HuH-7.5 (cell line): ENCODE results near the gene SELENOS.
A peak's percentile ranks its signal among the peaks of the same experiment; 100 is the strongest.

ENCODE experiments used
- DNase-seq: peaks from one replicate; pipeline ENCODE4 v3.0.0; 2011; ENCODE audit warnings: low spot score

Gene SELENOS

GRCh38 chr15:101250873-101251829 is 26.1 kb downstream of the SELENOS start:
- DNase-seq: peak; percentile 67

GRCh38 chr15:101250341-101250831 is 26.9 kb downstream of the SELENOS start:
- DNase-seq: no peak

- no peak for DNase-seq
These were observed 29.0 kb downstream of the SELENOS start for GRCh38 chr15:101248274-101248673.

GRCh38 chr15:101246824-101247745 is 30.2 kb downstream of the SELENOS start:
- no peak for DNase-seq

GRCh38 chr15:101246391-101246790 is 30.9 kb downstream of the SELENOS start:
- DNase-seq: no peak

- DNase-seq: no peak
These were observed 32.2 kb downstream of the SELENOS start for GRCh38 chr15:101244889-101245668.

GRCh38 chr15:101244036-101244781 is 33.1 kb downstream of the SELENOS start:
- DNase-seq: no peak

GRCh38 chr15:101243420-101243819 is 33.9 kb downstream of the SELENOS start:
- no peak for DNase-seq

- no peak for DNase-seq
These were observed 34.3 kb downstream of the SELENOS start for GRCh38 chr15:101242999-101243336.

GRCh38 chr15:101242160-101242998 is 34.9 kb downstream of the SELENOS start:
- no peak for DNase-seq

GRCh38 chr15:101240358-101240757 is 36.9 kb downstream of the SELENOS start:
- DNase-seq: no peak

GRCh38 chr15:101239724-101240136 is 37.6 kb downstream of the SELENOS start:
- DNase-seq: no peak

GRCh38 chr15:101237251-101237650 is 40.0 kb downstream of the SELENOS start:
- no peak for DNase-seq

GRCh38 chr15:101233651-101234280 is 43.5 kb downstream of the SELENOS start:
- DNase-seq: no peak

- no peak for DNase-seq
These were observed 44.6 kb downstream of the SELENOS start for GRCh38 chr15:101232677-101233076.

- DNase-seq: no peak
These were observed 49.0 kb downstream of the SELENOS start for GRCh38 chr15:101228313-101228712.

GRCh38 chr15:101225658-101226057 is 51.6 kb downstream of the SELENOS start:
- DNase-seq: no peak
